Activated naive CD8-positive, alpha-beta T cell (primary cell): Measurements from ENCODE around the gene PDS5A.
A peak's percentile ranks its signal among the peaks of the same experiment; 100 is the strongest.
"Not testable (repeated sequence)": the region's sequence is repeated elsewhere in the genome, so short reads cannot be mapped to it uniquely, and the experiment has no call there.

Experiments used
- H3K27ac Mint-ChIP-seq: one replicate; pipeline ENCODE4 v1.8.0; 2021; ENCODE audit warnings: mixed read lengths
- H3K27me3 Mint-ChIP-seq: one replicate; pipeline ENCODE4 v1.8.0; 2021; ENCODE audit warnings: mixed read lengths
- H3K36me3 Mint-ChIP-seq: one replicate; pipeline ENCODE4 v1.8.0; 2021; ENCODE audit warnings: mixed read lengths
- H3K4me1 Mint-ChIP-seq: one replicate; pipeline ENCODE4 v1.8.0; 2021; ENCODE audit warnings: low read depth, mixed read lengths
- H3K4me3 Mint-ChIP-seq: one replicate; pipeline ENCODE4 v1.8.0; 2021; ENCODE audit warnings: mild to moderate bottlenecking, mixed read lengths
- H3K9me3 Mint-ChIP-seq: one replicate; pipeline ENCODE4 v1.8.0; 2021; ENCODE audit warnings: low read depth, mixed read lengths

Gene PDS5A

GRCh38 chr4:39936565-39937418 is 40.9 kb downstream of the PDS5A start:
- peaks cover 63% of the 10 kb centered on the region for H3K4me1 Mint-ChIP-seq
- H3K4me3 Mint-ChIP-seq: peak overlapping the region; percentile 25
- peak overlapping the region; percentile 71 for H3K27ac Mint-ChIP-seq
- H3K27me3 Mint-ChIP-seq: no peaks in the 10 kb centered on the region
- no peaks in the 10 kb centered on the region for H3K9me3 Mint-ChIP-seq
- peaks cover 3% of the 10 kb centered on the region for H3K36me3 Mint-ChIP-seq

DNA sequence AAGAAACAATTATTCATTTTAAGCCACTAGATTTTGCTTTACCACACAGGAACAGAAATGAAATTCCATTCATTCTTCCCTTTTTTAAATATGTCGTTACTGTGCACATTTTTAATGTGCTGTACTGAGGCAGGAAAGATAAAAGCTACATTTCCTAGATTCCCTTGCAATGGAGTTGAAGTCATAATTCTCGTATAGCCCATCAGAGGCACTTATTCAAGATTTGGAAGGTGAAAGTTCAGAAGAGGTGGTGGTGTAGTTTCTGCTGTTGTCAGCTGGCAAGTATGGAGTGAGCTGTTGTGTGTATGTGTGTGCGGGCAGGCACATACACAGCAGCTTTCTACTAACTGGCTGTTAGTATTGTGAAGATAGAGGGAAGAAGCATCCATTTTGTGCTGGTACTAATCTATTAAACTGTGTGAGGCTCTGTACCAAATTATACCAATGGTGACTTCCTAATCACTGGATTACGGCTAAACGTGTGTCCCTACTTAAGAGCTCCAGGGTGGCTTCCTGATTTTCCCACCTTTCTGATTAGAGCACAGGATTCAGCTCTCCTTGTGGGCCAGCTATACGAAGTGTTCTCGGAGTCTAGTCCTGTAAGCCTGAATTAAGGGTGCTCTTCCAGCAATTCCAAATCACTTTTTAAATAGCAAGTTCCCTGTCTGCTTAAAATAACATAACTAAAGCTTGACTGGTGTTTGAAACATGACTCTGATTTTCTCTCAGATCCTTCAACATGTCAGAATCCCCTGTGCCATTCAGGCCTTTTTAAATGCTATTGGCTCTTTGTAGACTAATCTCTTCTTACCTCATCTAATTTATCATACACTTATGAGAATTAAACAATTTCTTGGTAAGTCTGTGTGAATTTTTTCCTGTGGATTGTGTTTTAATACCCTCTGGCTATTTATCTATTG is 43.8 kb downstream of the PDS5A start:
- Mint-ChIP-seq H3K4me1 (peaks cover 64% of the 10 kb centered on the region), H3K4me3 (peak overlapping the region; percentile 35), H3K36me3 (peaks cover 3% of the 10 kb centered on the region), H3K27ac (peak overlapping the region; percentile 46), H3K27me3 (no peaks in the 10 kb centered on the region), H3K9me3 (no peaks in the 10 kb centered on the region)

- Mint-ChIP-seq H3K4me3 (peak overlapping the region; percentile 46), H3K27ac (peak overlapping the region; percentile 46), H3K27me3 (no peaks in the 10 kb centered on the region), H3K4me1 (peaks cover 66% of the 10 kb centered on the region), H3K9me3 (no peaks in the 10 kb centered on the region), H3K36me3 (peaks cover 3% of the 10 kb centered on the region)
These were observed 44.8 kb downstream of the PDS5A start for GRCh38 chr4:39932776-39933402.

DNA sequence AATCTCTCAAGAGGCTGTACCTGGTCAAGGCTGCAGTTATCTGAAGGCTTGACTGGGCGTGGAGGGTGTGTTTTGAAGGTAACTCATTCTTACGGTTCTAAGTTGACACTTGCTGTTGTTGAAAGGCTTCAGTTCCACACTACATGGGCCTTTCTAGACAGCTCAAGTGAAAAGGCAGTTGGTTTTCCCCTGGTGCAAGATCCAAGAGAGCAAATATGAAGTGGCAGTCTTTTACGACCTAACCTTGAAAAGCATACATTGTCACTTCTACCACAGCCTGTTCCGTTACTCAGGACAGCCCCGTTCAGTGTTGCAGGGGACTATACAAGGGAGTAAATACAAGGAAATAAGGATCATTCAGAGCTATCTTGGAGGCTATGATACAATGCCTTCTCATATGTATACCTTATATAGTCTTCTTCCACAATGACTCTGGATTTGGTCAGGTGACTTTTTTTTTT is 46.2 kb downstream of the PDS5A start:
- Mint-ChIP-seq H3K4me3 (no peak overlapping the region), H3K27me3 (no peaks in the 10 kb centered on the region), H3K9me3 (no peaks in the 10 kb centered on the region), H3K4me1 (peaks cover 54% of the 10 kb centered on the region), H3K27ac (peak overlapping the region; percentile 79), H3K36me3 (no peaks in the 10 kb centered on the region)

GRCh38 chr4:39928538-39928937 is 49.2 kb downstream of the PDS5A start:
- H3K9me3 Mint-ChIP-seq: no peaks in the 10 kb centered on the region
- peaks cover 39% of the 10 kb centered on the region for H3K4me1 Mint-ChIP-seq
- no peak overlapping the region for H3K4me3 Mint-ChIP-seq
- no peak overlapping the region for H3K27ac Mint-ChIP-seq
- no peaks in the 10 kb centered on the region for H3K27me3 Mint-ChIP-seq
- H3K36me3 Mint-ChIP-seq: peaks cover 8% of the 10 kb centered on the region

GRCh38 chr4:39924014-39924413 is 53.7 kb downstream of the PDS5A start:
- Mint-ChIP-seq H3K4me1 (peaks cover 15% of the 10 kb centered on the region), H3K4me3 (no peak overlapping the region), H3K27me3 (no peaks in the 10 kb centered on the region), H3K9me3 (no peaks in the 10 kb centered on the region), H3K36me3 (peaks cover 8% of the 10 kb centered on the region), H3K27ac (peak overlapping the region; percentile 54)

GRCh38 chr4:39922399-39922798 is 55.3 kb downstream of the PDS5A start:
- H3K4me3 Mint-ChIP-seq: no peak overlapping the region

DNA sequence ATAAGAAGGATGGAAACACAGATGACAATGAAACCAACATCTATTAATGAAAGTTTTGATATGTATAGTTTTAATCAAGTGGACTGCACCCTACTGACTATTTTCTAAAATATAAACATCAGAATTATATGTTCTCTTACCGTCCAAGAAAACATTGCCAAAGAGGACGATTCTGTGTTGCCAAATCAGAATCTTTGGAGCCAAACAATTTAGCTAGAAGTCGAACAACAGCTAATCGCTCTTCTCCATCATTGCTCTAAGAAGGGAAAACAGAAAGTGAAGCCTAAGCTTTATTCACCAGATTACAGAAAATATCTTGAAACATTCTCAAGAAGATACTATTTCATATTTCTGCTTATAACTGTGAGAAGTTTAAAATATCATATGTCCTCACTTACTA is 64.2 kb downstream of the PDS5A start:
- Mint-ChIP-seq H3K4me1 (no peaks in the 10 kb centered on the region), H3K9me3 (no peaks in the 10 kb centered on the region), H3K4me3 (no peak overlapping the region), H3K27ac (no peak overlapping the region), H3K36me3 (no peaks in the 10 kb centered on the region), H3K27me3 (no peaks in the 10 kb centered on the region)

More at GRCh38 chr4:39922399-39922798, 55.3 kb downstream of the PDS5A start:
- no peak overlapping the region for H3K27ac Mint-ChIP-seq
- H3K4me1 Mint-ChIP-seq: peaks cover 9% of the 10 kb centered on the region
- H3K27me3 Mint-ChIP-seq: no peaks in the 10 kb centered on the region
- peaks cover 8% of the 10 kb centered on the region for H3K36me3 Mint-ChIP-seq
- H3K9me3 Mint-ChIP-seq: no peaks in the 10 kb centered on the region

DNA sequence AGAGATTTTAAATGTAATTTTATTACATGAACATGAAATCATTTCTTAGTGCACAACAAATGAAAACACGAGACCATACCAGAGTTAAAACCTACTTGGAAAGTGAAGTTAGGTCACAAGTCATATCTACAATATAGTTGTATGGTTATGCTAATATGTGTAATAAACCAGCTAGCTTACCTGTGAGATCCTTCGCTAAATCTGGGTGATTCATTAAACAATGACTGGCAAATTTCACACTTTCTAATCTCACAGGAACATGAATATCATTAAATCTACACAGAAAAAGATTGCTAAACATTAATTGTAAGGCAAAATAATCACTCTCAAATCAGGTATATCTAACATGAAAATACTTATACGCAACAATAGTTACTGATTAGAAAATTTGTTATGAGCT is 67.6 kb downstream of the PDS5A start:
- H3K27me3 Mint-ChIP-seq: no peaks in the 10 kb centered on the region
- no peak overlapping the region for H3K27ac Mint-ChIP-seq
- H3K4me3 Mint-ChIP-seq: no peak overlapping the region
- H3K36me3 Mint-ChIP-seq: no peaks in the 10 kb centered on the region
- H3K4me1 Mint-ChIP-seq: peaks cover 4% of the 10 kb centered on the region
- H3K9me3 Mint-ChIP-seq: no peaks in the 10 kb centered on the region

GRCh38 chr4:39908284-39908683 is 69.4 kb downstream of the PDS5A start:
- Mint-ChIP-seq H3K27ac (no peak overlapping the region), H3K27me3 (no peaks in the 10 kb centered on the region), H3K4me1 (peaks cover 4% of the 10 kb centered on the region), H3K9me3 (no peaks in the 10 kb centered on the region), H3K36me3 (peaks cover 2% of the 10 kb centered on the region), H3K4me3 (no peak overlapping the region)

- no peaks in the 10 kb centered on the region for H3K9me3 Mint-ChIP-seq
- no peaks in the 10 kb centered on the region for H3K27me3 Mint-ChIP-seq
- peaks cover 4% of the 10 kb centered on the region for H3K4me1 Mint-ChIP-seq
- no peak overlapping the region for H3K4me3 Mint-ChIP-seq
- peak overlapping the region; percentile 4 for H3K27ac Mint-ChIP-seq
- H3K36me3 Mint-ChIP-seq: peaks cover 2% of the 10 kb centered on the region
These were observed 72.1 kb downstream of the PDS5A start for GRCh38 chr4:39905656-39906055.

DNA sequence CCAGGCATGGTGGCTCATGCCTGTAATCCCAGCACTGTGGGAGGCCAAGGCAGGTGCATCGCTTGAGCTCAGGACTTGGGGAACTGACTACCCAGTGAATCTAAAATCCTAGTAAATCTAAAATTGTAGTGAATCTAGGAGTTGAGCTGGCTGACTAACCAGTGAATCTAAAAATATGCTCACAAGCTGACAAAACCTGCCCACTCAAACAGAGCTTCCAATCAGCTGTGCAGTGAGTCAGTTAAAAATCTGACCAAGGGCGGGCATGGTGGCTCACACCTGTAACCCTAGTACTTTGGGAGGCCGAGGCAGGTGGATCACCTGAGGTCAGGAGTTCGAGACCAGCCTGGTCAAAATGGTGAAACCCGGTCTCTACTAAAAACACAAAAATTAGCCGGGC is 72.7 kb downstream of the PDS5A start:
- H3K9me3 Mint-ChIP-seq, H3K27me3 Mint-ChIP-seq, H3K4me1 Mint-ChIP-seq, H3K27ac Mint-ChIP-seq, H3K36me3 Mint-ChIP-seq, H3K4me3 Mint-ChIP-seq: not testable (repeated sequence)

- Mint-ChIP-seq H3K27me3 (no peaks in the 10 kb centered on the region), H3K9me3 (no peaks in the 10 kb centered on the region), H3K36me3 (peaks cover 7% of the 10 kb centered on the region), H3K4me3 (no peak overlapping the region), H3K4me1 (no peaks in the 10 kb centered on the region), H3K27ac (no peak overlapping the region)
These were observed 76.7 kb downstream of the PDS5A start for GRCh38 chr4:39900966-39901365.

GRCh38 chr4:39899291-39899690 is 78.4 kb downstream of the PDS5A start:
- no peak overlapping the region for H3K27ac Mint-ChIP-seq
- no peak overlapping the region for H3K4me3 Mint-ChIP-seq
- no peaks in the 10 kb centered on the region for H3K4me1 Mint-ChIP-seq
- no peaks in the 10 kb centered on the region for H3K27me3 Mint-ChIP-seq
- H3K9me3 Mint-ChIP-seq: no peaks in the 10 kb centered on the region
- peaks cover 7% of the 10 kb centered on the region for H3K36me3 Mint-ChIP-seq

DNA sequence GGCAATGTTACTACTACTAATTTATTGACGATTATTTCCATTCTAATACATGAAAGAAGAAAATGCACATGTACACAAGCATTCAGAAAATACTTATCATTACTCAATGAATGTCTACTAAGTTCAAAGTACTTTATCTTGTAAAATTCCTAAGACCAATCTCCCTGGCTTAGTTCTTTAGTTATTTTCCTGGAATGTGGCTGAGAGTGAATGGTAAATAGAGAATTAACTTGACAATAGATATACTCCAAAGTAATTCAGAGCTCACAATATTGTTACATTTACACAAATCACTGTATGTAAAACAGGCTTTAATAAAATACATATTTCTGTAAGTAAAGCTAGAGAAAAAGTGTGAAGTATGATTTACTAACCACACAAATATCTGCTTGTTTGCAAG is 79.7 kb downstream of the PDS5A start:
- no peaks in the 10 kb centered on the region for H3K4me1 Mint-ChIP-seq
- no peak overlapping the region for H3K4me3 Mint-ChIP-seq
- H3K27ac Mint-ChIP-seq: no peak overlapping the region
- peaks cover 9% of the 10 kb centered on the region for H3K36me3 Mint-ChIP-seq
- H3K27me3 Mint-ChIP-seq: no peaks in the 10 kb centered on the region
- no peaks in the 10 kb centered on the region for H3K9me3 Mint-ChIP-seq
